Natural killer cell (primary cell): ENCODE data around the gene ARHGAP30. TPM values are rescaled to one million over a fixed set of nuclear protein-coding genes. Genes with fewer than 3 reads are reported as not detected.

Experiments used
- ATAC-seq, 3 donors: fragments of 150-1000 bp in 2 of 3; fragments of 200-7000 bp in 1 of 3; cut with Tn5 transposase; 1 replicate in 1 of 3; 2 replicates in 2 of 3; pipeline ENCODE4 v1.10.0; 2021; ENCODE audit warnings: mild to moderate bottlenecking in 2 of 3, moderate library complexity in 2 of 3
- DNase-seq, 2 donors: peaks; one replicate each; pipeline versions ENCODE4 v3.0.0 to v3.0.0-alpha.2; 2013 to 2021; ENCODE audit warnings: mixed read lengths in 1 of 2
- H3K27ac ChIP-seq: one replicate; pipeline ENCODE4 v1.5.1; 2013; ENCODE audit warnings: mild to moderate bottlenecking, low read length
- H3K27me3 ChIP-seq: one replicate; pipeline ENCODE4 v1.6.1; 2013; ENCODE audit warnings: low read length; ENCODE audit not compliant: control insufficient read depth, insufficient read depth
- H3K36me3 ChIP-seq: one replicate; pipeline ENCODE4 v1.6.1; 2013; ENCODE audit warnings: low read length; ENCODE audit not compliant: control insufficient read depth, insufficient read depth
- H3K4me1 ChIP-seq: one replicate; pipeline ENCODE4 v1.6.1; 2013; ENCODE audit warnings: low read length; ENCODE audit not compliant: control insufficient read depth, insufficient read depth
- H3K4me3 ChIP-seq: one replicate; pipeline ENCODE4 v1.5.1; 2013; ENCODE audit warnings: low read length
- H3K9me3 ChIP-seq: one replicate; pipeline ENCODE4 v1.6.1; 2013; ENCODE audit warnings: low read length; ENCODE audit not compliant: control insufficient read depth, insufficient read depth
- H3K27ac Mint-ChIP-seq, 2 donors: one replicate each; pipeline ENCODE4 v1.8.0; 2022; ENCODE audit warnings: mild to moderate bottlenecking in 2 of 2, mixed read lengths in 2 of 2, moderate library complexity in 1 of 2
- H3K27me3 Mint-ChIP-seq, 2 donors: one replicate each; pipeline ENCODE4 v1.8.0; 2022; ENCODE audit warnings: low read depth in 2 of 2, mixed read lengths in 2 of 2
- H3K36me3 Mint-ChIP-seq: one replicate; pipeline ENCODE4 v1.8.0; 2022; ENCODE audit warnings: mixed read lengths
- H3K4me1 Mint-ChIP-seq, 2 donors: one replicate each; pipeline ENCODE4 v1.8.0; 2022; ENCODE audit warnings: mixed read lengths in 2 of 2
- H3K4me3 Mint-ChIP-seq: one replicate; pipeline ENCODE4 v1.8.0; 2022; ENCODE audit warnings: mild to moderate bottlenecking, moderate library complexity, mixed read lengths
- H3K9me3 Mint-ChIP-seq, 2 donors: one replicate each; pipeline ENCODE4 v1.8.0; 2022; ENCODE audit warnings: mixed read lengths in 2 of 2
- WGBS: methylation state at CpG from one replicate; pipeline ENCODE4 v1.1.7; 2013; ENCODE audit warnings: missing lambda C conversion rate; ENCODE audit not compliant: insufficient coverage; 5-methylcytosine and 5-hydroxymethylcytosine counted together
- intact Hi-C: fragments of 100-400 bp; cut with micrococcal nuclease; formaldehyde crosslinking; loops from one replicate; pipeline ENCODE4 v1.14.2; 2022
- total RNA-seq, 4 donors: library from RNA; stranded (reverse); fragments of 120-200 nt in 1 of 4; gene quantifications; one replicate each; pipeline versions ENCODE4 v1.2.3 to v1.2.4, GENCODE V29; 2013 to 2022
- TF ChIP-seq, protein P1 (sequence below): fragments of 200-600 bp; IDR thresholded peaks from one replicate; pipeline ENCODE4 v1.8.0; 2022; ENCODE audit warnings: antibody characterized with exemption

ARHGAP30 gene
- total RNA-seq, 3 donors from 2014 or later (not counting 1 experiment from before 2014, with no cell fraction given): 246 to 310 (median 272) TPM

DNA sequence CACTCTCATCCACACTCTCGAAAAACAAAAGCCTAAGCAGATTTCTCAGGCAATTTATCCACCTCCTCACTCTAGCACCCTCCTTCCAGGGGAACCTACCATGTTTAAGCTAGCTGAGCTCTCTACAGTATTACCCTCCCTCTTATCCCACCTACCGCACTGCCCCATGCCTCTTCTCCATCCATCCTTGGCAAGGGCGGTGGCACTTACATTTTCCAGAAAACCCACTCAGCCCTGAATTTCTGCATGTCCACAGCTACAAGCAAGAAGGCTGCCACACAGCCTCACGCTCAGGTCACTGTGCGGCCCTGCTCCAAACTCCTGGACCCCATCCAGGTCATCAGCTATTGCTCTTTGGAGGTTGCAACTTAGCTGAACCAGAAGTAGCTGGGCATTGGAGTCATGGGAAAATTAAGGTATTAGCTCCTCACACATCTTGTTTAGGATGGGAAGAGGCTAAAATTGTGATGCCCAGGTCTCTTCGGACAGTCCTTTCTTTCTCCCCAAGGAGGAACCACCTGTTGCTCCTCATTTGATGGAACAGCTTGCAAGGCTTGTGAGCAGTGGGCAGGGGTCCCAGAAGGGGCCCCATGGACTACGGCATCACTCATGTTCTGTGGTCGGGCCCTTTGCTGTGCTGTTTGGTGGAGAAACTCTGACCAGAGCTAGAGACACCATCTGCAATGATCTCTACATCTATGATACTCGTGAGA lies 29.6 kb upstream of the ARHGAP30 start:
- Mint-ChIP-seq H3K36me3 (peaks cover 6% of the 10 kb centered on the region), H3K4me1 (peaks cover 22% of the 10 kb centered on the region in 2 donors), H3K4me3 (peak overlapping the region; percentile 84), H3K27me3 (peaks cover 0 to 8% of the 10 kb centered on the region in 2 donors), H3K9me3 (peaks cover 2 to 3% of the 10 kb centered on the region in 2 donors), H3K27ac (peak overlapping the region; percentile 72 to 80)
- peaks cover 2% of the 10 kb centered on the region for H3K9me3 ChIP-seq
- ATAC-seq (no peak), DNase-seq (no peak)
- H3K36me3 ChIP-seq: peaks cover 18% of the 10 kb centered on the region
- H3K27me3 ChIP-seq: no peaks in the 10 kb centered on the region
- H3K4me3 ChIP-seq: no peak overlapping the region
- TF ChIP-seq, protein P1, sequence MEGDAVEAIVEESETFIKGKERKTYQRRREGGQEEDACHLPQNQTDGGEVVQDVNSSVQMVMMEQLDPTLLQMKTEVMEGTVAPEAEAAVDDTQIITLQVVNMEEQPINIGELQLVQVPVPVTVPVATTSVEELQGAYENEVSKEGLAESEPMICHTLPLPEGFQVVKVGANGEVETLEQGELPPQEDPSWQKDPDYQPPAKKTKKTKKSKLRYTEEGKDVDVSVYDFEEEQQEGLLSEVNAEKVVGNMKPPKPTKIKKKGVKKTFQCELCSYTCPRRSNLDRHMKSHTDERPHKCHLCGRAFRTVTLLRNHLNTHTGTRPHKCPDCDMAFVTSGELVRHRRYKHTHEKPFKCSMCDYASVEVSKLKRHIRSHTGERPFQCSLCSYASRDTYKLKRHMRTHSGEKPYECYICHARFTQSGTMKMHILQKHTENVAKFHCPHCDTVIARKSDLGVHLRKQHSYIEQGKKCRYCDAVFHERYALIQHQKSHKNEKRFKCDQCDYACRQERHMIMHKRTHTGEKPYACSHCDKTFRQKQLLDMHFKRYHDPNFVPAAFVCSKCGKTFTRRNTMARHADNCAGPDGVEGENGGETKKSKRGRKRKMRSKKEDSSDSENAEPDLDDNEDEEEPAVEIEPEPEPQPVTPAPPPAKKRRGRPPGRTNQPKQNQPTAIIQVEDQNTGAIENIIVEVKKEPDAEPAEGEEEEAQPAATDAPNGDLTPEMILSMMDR: no peak
- peaks cover 21% of the 10 kb centered on the region for H3K4me1 ChIP-seq
- intact Hi-C loops: loop anchor here (5.0 kb wide), 2 partner anchors 102 to 332 kb away; no protein-coding TSS in a partner anchor
- no peak overlapping the region for H3K27ac ChIP-seq
- WGBS: 96% methylated on average over 9 of the region's 9 CpGs

DNA sequence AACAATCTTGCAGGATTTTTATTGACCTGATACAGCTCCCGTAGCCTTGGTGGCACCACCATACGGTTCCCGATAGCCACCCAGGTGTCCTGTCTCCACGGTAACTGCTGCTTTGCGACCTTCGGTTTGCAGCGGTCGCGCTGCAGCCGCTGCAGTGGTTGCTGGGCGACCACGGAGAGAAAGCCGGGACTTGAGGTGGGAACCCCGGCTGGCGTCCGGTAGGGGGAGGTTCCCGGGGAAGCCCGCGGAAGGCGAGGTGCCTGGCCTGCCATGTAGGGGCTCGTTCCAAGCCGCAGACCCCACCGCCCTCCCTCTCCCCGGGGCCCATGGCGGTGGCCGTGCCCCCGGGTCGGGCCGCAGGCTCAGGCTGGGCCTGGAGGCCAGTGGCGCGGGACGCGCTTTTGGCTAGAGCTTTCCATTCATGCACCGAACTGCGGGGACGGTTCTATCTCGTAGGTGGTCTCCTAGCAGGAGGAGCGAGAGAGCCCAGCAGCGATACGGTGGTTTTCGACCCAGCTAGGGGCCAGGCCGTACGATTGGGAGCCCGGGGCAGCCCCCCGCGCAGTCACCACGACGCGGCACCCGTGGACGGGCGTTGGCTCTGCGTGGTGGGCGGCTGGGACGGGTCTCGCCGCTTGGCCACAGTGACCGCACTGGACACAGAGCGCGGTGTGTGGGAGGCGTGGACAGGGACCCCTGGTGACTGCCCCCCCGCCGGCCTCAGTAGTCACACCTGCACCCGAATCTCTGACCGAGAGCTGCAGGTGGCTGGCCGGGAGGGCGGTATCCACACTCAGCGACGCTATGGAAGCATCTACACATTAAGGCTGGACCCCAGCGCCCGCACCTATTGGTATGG lies 28.7 kb upstream of the ARHGAP30 start, which contains the start of gene KLHDC9:
KLHDC9 (plus strand) TSS at position 152 of the 859 bp plus-strand sequence; CDS start at position 327, 175 bp downstream.
- TF ChIP-seq, protein P1: no peak
- H3K36me3 Mint-ChIP-seq: peaks cover 6% of the 10 kb centered on the region
- H3K27ac Mint-ChIP-seq: peak within 1 kb of the TSS; percentile 97 to 100
- Histone ChIP-seq H3K27ac (peak within 1 kb of the TSS; percentile 49), H3K4me3 (peak within 1 kb of the TSS; percentile 47), H3K27me3 (no peaks in the 10 kb centered on the region), H3K4me1 (peaks cover 21% of the 10 kb centered on the region), H3K9me3 (peaks cover 2% of the 10 kb centered on the region), H3K36me3 (peaks cover 18% of the 10 kb centered on the region)
- WGBS: 10% methylated on average over 71 of the region's 71 CpGs
- intact Hi-C loops: loop anchor here (5.0 kb wide), 2 partner anchors 101 to 331 kb away; no protein-coding TSS in a partner anchor
- peaks cover 0 to 11% of the 10 kb centered on the region in 2 donors for H3K27me3 Mint-ChIP-seq
- peaks cover 22% of the 10 kb centered on the region in 2 donors for H3K4me1 Mint-ChIP-seq
- ATAC-seq (peak; percentile 57 to 80 (median 71)), DNase-seq (peak; percentile 59 to 83)
- H3K4me3 Mint-ChIP-seq: peak within 1 kb of the TSS; percentile 97
- H3K9me3 Mint-ChIP-seq: peaks cover 2 to 3% of the 10 kb centered on the region in 2 donors

DNA sequence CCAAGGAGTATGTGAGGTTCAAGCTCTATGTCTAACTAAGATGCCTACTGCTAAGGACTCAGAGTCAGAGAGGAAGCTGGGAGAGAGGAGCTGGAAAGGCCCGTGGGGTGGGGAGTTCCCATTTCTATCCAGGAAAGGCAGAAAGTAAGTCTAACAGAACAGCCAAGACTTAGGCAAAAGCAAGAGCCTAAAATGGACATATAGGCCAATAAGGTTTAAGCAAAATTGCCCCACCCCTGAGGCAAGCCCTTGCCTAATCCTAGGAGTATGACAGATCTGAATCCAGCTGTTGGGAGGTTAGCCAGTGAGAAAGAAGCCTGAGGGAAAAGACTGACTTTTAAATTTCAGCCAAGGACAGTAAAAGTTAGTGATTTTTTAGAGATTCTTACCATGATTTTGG lies 26.8 kb upstream of the ARHGAP30 start:
- Histone ChIP-seq H3K9me3 (peaks cover 2% of the 10 kb centered on the region), H3K36me3 (peaks cover 11% of the 10 kb centered on the region), H3K4me3 (no peak overlapping the region), H3K4me1 (peaks cover 21% of the 10 kb centered on the region), H3K27ac (no peak overlapping the region), H3K27me3 (no peaks in the 10 kb centered on the region)
- Mint-ChIP-seq H3K27me3 (peaks cover 0 to 11% of the 10 kb centered on the region in 2 donors), H3K36me3 (peaks cover 6% of the 10 kb centered on the region), H3K27ac (peak overlapping the region; percentile 97 to 100), H3K4me1 (peaks cover 22% of the 10 kb centered on the region in 2 donors), H3K4me3 (peak overlapping the region; percentile 97), H3K9me3 (peaks cover 2 to 3% of the 10 kb centered on the region in 2 donors)
- DNase-seq (no peak), ATAC-seq (no peak)
- WGBS: 85% methylated on average over 1 of the region's 1 CpG
- intact Hi-C loops: loop anchor here (5.0 kb wide), 2 partner anchors 99 to 329 kb away; no protein-coding TSS in a partner anchor
- TF ChIP-seq, protein P1: no peak
